GM19467 (cell line): Measurements from ENCODE around the gene NUP93.

Source experiments
- ATAC-seq: cut with Tn5 transposase; IDR thresholded peaks from one replicate; pipeline ENCODE4 v1.9.1; 2021; ENCODE audit warnings: mild to moderate bottlenecking, moderate library complexity; ENCODE audit not compliant: unreplicated experiment

The NUP93 gene

DNA sequence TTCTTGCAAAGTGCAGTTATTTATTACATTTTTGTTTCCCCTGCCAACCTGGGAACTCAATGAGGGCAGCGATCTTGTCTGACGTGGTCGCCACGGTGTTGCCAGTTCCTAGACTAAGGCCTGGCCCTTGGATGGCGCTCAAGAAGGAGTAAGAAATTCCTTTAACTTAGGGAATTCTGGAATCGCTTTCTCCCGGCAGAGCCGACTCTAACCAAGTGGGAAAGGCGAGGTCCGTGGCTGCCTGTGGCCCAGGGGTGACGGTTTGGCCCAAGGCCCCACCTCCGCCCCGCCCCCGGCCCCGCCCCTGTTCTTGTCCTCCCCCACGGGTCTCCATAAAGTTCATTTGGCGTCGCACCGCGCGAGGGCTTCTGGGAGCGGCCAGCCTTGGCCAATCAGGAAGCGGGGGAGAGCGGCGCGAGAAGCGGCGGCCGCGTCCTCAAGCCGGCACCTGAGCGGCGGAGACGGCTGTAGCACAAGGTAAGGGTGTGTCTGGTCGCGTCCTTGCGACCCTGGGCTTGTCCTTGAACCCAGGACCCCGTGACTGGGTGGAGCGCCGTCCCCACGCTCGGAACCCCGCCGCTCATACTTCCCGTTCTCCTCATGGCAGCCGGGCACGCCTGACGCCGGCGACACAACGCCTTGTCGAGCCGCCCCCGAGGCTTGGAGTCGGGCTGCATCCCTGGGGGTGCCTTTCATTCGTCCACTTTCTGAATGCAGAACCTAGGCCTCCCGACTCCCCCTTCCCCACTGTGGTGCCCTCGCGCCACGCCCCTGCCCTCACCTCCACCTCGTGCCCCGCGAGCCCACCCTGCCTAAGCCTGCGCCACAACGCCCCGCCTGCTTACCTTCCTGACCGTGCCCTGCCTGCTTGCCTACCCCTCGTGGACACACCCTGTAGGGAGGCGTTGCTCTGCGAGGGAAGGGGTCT lies at the start of gene NUP93:
TSS of gene NUP93 (plus strand) at position 395 of the 928 bp plus-strand sequence. CDS start 18,119 bp downstream, outside the sequence.
- ATAC-seq: peak; percentile 83

DNA sequence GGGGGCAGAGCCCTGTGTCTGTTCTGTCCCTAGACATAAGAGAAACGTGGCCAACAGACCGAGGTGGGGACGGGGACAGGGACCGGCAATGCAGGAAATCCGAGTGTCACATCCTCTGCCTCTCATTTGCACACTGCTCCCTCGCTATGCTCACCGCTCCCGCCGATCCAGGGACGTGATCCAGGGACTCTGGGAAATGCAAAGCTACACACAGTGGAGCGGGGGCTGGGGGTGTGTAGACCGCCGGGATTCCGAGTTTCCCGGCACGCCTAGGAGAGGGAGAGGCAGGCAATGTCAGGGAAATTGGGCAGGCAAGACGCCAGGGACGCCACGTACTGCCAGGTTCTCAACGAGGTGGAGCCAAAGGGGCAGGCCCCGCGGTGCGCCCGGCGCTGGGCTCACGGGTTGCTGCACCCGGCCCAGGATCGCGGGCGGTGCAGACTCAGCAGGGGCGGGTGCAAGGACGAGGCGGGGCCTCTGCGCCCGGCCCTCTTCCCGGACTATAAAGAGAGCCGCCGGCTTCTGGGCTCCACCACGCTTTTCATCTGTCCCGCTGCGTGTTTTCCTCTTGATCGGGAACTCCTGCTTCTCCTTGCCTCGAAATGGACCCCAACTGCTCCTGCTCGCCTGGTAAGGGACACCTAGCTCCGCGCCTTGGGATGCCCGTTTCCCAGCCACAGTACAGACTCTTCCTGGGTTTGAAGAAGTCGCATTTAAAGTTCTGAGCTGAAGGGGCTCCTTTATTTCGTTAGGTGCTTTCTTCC lies 47.8 kb upstream of the NUP93 start, which contains the start of gene MT1X:
TSS of gene MT1X (plus strand) at position 532 of the 764 bp plus-strand sequence. CDS start at position 603, 71 bp downstream.
- ATAC-seq: peak; percentile 93

DNA sequence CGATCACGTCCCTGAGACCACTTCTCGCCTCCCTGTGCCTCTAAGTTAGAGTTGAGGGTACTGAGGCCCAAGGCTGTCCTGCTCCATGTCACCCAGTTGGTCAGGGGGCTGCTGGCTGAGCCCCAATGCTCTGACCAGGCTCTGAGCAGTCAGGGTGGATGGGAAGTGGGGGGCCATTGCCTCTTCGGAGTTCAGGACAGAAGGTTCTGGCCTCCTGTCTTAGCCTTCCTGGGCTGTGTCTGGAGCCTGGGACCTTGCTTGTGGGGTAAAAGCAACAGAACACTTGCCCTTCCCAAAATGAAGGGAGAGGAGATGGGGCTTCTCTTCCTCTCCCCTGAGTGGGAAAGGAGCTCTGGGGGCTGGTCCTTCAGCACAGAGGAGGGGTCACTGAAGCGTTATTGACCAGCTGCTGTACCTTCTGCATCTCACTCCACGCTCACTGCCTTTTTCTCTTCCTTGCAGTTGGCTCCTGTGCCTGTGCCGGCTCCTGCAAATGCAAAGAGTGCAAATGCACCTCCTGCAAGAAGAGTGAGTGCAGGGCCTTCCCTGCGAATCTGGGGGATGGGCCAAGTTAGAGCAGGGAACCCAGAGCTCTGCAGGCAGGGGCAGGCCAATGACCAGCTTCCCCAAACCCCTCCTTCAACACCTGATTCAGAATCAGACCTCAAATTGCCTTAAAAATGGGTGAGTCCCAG lies 47.1 kb upstream of the NUP93 start:
- ATAC-seq: peak; percentile 3

DNA sequence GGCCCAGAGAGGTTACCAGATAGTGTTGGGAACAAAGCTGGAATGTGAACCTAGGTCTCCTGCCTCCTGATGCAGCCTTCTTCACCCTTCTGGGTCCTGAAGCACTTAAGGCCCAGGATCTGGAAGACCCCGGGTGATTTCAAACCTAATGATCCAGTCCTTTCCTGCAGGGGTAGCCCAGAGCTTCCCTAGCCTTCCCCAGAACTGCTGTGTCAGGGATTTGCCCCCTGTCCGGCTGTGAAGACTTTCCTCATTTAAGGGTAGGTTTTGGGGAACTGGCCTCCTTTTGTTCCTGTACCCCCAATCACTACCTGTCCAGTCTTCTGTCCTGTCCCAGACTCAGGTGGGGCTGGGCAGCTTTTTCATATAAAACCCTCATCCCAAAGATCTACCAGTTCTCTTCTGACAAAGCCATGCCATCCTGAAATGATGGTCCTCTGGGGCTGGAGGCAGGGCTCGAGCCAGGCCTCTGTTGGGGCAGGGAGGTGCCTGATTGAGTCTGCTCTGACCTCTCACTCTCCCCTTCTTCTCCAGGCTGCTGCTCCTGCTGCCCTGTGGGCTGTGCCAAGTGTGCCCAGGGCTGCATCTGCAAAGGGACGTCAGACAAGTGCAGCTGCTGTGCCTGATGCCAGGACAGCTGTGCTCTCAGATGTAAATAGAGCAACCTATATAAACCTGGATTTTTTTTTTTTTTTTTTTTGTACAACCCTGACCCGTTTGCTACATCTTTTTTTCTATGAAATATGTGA lies 46.3 kb upstream of the NUP93 start:
- no peak for ATAC-seq

DNA sequence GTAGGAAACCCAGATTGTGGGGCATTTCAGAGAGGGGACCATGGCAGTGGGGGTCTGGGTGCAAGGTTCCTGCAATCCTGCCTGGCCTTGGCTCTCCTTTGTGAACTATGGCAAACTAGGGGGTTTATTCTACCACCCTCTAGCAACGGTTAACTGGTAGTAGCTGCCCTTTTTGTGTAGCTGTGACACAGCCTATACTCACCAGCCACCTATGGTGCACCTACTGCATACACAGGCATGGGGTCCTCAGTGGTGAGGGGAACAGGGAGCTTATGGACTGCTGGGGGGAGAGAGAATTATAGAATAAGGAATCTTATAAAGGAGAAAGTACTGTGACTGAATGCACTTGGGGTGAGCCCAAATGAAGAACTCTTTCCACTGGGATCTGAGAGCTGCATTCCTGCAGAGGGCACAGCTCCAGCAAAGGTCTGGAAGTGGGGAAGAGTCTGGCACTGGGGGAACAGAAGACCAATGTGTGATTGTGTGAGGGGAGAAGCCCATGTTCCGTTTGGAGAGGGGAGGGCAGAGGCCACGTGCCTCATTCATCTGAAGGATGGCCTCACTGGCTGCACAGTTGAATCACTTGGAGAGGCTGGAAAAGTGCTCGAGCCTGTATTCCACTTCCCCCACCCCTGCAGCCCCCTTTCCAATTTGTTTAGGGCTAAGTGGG lies 45.5 kb upstream of the NUP93 start:
- ATAC-seq: no peak

DNA sequence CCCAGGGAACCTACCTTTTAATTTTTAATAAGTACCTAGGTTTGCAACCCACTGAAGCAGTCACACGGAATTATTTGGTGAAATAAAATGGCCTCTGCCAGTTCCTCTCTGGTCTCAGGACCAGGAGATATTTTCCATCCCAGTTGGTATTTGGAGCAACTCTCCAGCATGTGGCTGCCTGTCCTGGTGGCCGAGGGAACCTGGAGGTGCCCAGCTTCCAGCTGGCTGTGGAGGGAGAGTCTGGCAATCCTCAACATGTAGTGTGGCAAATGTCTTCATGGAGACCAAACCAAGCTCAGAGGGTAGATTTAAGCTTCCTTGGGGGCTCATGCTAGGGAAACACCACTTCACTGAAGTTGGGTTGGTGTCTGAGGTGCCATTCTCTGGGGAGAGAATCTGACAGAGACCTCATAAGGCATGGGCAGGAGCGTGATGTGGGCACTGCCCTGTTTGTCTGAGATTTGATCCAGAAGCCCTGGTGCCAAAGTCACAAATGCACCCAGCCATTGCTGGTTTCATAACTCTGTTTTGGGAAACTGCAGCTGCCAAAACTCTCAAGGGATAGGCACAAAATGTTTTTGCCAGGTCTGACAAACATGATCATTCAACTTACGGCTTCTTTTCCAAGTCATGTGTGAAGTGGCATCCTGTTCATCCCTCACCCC lies 44.9 kb upstream of the NUP93 start:
- ATAC-seq: no peak

DNA sequence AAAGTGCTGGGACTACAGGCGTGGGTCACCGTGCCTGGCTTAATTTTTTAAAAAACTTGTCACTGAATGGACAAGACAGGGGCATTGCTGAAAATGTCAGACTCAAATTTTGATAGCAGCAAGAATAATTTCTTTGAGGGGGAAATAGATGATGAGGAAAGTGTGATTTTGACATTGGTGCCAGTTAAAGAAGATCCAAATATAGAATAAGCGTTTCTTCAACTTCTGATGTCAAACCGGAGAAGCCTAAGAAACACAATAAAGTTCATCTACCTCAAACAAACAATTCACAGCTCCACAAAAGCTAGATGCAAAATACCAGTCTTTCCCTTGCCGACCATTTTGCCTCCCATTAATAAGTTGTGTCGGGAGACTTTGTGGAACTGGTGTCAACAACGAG lies 43.2 kb upstream of the NUP93 start:
- ATAC-seq: no peak

DNA sequence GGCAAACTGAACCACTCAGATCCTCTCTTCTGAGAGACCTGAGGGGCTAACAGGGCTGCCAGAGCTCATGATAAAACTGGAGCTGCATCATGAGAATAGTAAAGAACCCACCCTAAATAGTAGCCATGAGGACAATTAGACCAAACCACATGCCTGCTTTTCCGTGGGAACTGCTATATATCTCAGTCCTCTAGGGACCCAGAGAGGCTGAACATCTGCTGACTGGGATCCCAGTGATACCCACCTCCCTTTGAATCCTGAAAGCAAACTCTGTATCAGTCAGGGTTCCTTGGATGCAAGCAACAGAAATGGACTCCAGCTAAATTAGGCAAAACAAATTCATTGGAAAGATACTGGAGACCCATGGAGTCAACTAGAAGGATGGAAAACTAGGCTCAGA lies 41.2 kb upstream of the NUP93 start:
- no peak for ATAC-seq

DNA sequence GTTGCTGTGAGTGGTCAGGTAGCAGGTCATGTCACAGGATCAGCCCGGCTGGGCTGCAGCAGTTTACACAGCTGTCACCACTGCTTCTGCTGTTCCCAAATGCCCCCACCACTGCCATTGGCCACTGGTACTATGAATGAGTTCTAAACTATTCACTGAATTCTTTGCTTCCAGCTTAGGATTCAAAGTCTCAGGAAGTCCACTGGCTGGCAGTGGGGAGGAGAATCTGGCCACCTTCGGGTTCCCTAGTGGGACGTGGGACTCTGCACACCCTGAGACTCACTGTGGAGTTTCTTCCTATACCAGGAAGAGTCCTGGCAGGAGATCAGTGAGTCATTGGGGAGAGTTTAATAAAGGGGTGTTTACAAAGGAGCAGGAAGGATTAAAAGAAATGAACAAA lies 40.8 kb upstream of the NUP93 start:
- no peak for ATAC-seq

DNA sequence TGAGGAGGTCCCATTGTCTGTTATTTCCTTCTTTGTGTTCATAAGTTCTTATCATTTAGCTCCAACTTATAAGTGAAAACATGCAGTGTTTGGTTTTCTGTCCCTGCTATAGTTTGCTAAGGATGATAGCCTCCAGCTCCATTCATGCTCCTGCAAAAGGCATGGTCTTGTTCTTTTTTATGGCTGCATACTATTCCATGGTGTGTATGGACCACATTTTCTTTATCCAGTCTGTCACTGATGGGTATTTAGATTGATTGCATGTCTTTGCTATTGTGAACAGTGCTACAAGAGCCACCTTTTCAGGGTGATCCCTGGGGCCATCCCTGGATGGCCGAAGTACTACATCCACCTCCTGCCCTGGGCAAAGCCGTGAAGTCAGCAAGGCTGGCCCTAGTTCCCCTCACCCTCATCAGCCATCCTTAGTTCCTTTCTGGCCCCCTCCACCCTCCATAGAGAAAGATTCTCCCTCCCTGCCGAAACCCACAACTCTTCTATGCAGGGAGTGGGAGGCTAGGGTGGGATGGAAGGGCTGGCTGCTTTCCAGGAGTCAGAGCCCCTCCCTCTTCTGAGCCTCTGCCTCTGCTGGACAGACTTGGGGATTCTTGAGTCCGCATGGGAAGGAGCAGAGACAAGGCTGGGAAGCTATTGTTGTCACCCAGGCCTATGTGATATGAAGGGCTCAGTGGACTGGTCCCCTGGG lies 39.4 kb upstream of the NUP93 start:
- ATAC-seq: no peak

DNA sequence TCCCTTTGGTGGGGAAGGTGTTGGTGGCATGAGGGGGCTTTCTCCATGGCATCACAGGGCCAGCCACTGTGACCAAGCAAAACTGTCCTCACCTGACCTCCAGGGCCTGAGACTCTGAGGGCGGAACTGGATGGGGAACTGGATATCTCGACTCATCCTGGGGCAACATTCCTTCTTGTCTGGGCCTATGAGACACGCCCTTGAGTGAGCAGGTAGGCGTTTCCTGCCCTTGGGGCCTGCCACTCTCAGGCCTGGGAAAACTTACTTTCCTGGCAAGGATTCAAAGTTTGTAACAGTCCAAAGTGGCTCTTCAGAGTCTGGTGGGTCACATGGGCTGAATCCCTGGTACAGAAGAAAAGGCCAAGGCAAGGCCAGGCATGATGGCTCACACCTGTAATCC lies 38.0 kb upstream of the NUP93 start:
- no peak for ATAC-seq

DNA sequence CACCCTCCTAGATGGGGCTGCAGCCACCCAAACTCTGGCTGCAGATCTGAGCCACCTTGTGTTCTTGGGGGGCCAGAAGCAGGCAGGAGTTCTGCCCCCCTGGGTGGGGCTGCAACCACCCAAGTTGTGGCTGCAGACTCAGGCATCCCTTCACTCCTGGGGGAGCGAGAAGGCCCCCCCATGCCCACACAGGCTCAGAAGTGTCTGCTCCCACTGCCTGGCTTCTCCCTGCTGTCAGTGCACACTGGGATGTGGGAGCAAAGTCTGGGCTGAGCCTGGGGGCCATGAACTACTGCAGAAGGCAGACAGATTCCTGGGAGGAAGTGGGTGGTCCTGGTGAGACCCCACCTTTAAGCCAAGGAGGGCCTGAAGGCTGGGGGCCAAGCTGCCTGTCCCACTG lies 34.7 kb upstream of the NUP93 start:
- ATAC-seq: no peak

DNA sequence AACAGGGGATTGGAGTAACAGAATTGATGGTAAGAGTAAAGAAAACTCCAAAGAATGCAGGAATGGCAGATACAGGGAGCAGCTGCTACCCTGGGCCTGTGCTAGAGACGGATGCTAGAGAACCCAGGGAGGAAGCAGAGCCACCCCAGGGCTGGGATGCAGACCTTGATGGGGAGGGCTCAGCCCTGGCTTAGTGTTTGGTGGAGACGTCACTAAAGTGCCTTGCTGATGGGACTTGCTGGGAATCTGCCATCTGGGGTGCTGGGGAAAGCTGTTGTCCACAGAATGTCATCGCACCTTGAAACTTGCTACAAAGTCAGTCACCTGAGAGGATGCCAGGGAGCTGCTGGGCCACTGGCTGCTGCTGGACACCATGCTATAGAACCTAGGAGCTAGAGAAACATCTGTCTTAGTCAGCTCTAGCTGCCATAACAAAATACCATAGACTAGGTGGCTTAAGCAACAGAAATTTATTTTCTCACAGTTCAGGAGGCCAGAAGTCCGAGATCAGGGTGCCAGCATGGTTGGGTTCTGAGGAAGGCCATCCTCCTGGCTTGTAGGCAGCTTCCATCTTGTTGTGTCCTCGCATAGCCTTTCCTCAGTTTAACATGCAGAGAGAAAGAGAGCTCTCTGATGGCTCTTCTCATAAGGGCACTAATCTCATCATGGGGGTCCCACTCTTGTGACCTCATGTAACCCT lies 32.3 kb upstream of the NUP93 start:
- no peak for ATAC-seq

DNA sequence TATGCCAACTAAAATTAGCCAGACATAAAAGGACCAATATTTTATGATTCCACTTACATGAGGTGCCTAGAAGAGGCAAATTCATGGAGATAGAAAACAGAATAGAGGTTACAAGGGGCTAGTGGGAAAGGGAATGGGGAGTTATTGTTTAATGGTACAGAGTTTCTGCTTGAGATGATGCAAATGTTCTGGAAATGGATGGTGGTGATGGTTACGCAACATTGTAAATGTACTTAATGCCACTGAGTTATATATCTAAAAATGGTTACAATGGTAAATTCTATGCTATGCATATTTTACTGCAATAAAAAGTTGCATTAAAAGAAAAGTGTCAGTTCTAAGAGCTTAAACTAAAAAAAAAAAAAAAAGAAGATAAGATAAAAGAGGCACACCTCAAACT lies 29.7 kb upstream of the NUP93 start:
- ATAC-seq: no peak

DNA sequence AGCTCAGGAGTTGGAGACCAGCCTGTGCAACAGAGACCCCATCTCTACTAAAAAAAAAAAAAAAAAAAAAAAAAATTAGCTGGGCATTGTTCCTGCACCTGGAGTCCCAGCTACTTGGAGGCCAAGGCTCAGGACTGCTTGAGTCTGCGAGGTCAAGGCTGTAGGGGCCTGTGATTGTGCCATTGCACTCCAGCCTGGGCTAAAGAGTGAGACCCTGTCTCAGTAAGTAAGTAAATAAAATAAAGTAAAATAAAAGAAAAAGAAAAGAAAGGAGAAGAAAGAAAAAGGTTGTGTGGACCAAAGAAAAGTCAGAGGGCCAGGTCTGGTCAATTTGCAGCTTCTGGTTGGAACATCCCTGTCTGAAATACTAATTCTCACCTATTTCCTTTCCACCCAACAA lies 29.3 kb upstream of the NUP93 start:
- ATAC-seq: no peak

DNA sequence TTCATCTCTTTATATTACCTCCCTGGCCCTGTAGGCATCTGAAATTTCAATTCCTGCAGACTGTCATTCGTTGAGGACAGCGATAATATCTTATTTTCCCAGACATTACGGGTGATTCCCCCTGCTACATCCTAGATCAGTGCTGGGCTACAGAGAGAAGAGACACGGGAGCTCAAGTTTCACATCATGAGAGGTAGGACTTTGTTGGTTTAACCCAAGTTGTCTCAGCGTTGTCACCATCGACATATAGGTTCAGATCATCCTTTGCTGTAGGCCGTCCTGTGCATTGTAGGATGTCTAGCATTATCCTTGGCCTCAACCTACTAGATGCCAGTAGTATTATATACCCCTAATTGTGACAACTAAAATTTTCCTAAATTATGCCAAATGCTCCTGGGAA lies 28.4 kb upstream of the NUP93 start:
- ATAC-seq: no peak

DNA sequence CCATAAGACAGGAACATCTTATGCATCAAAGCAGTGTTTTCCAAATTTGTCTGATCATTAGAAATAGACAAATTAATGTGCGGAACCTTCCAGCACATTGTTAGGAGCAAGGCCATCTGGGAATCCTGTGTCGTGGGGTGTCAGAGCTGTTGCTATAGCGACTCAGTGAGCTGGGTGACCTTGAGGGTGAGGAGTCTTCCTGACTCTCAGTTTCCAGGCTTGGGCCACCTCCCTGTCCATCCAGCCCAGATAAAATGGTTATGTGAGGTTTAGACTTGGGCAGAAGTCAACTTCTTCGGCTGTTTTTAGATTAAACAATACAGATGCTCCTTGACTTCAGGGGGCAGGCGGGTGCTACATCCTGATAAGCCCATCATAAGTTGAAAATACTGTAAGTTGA lies 27.1 kb upstream of the NUP93 start:
- no peak for ATAC-seq
